Endothelial cell of umbilical vein (primary cell): ENCODE data around the gene SLC6A19. TPM values are rescaled to one million over a fixed set of nuclear protein-coding genes. Genes with fewer than 3 reads are reported as not detected.

Experiments used
- BruUV-seq: library from RNA; stranded (reverse); fragments of 400-500 nt; replicated peaks from 2 replicates; lab custom pipeline; 2021; lab: Mats Ljungman, UMichigan
- CTCF ChIA-PET: fragments of 300-600, 350-600 bp; sonication (Branson Sonifier 250); formaldehyde crosslinking; loops from one replicate; lab custom pipeline; 2021; ENCODE audit warnings: antibody characterized with exemption, inconsistent platforms; lab: Charles Lee
- POLR2A ChIA-PET: fragments of 300-600, 350-600 bp; sonication (Branson Sonifier 250); formaldehyde crosslinking; loops from one replicate; lab custom pipeline; 2021; ENCODE audit warnings: antibody characterized with exemption, inconsistent platforms; lab: Charles Lee
- DNase-seq: peaks from one replicate; pipeline ENCODE4 v3.0.0-alpha.2; 2011; ENCODE audit warnings: low read depth, low spot score
- FAIRE-seq: peaks from 2 replicates; lab custom pipeline; 2011; peaks lifted over from hg19 to GRCh38; lab: Jason Lieb, UNC
- H2AFZ ChIP-seq: 2 replicates; pipeline ENCODE4 v1.6.0; 2012; ENCODE audit warnings: low read depth, low read length, control low read depth, inconsistent platforms
- H3K27ac ChIP-seq: 2 replicates; pipeline ENCODE4 v1.5.1; 2011; ENCODE audit warnings: low read depth, mild to moderate bottlenecking, control low read depth, low read length, moderate library complexity; ENCODE audit not compliant: insufficient read depth
- H3K27me3 ChIP-seq, 2 experiments: 2 replicates each; pipeline versions ENCODE4 v1.6.0 to v1.6.1; 2011; ENCODE audit warnings: low read length in 2 of 2, mixed read lengths in 1 of 2; ENCODE audit not compliant: control insufficient read depth in 2 of 2, insufficient read depth in 2 of 2
- H3K36me3 ChIP-seq, 2 experiments: 2 replicates in 1 of 2; 3 replicates in 1 of 2; pipeline ENCODE4 v1.5.1; 2011; ENCODE audit warnings: low read length in 2 of 2, mild to moderate bottlenecking in 1 of 2, moderate library complexity in 1 of 2; ENCODE audit not compliant: control insufficient read depth in 2 of 2, insufficient read depth in 2 of 2; ENCODE audit errors: extremely low read depth in 1 of 2
- H3K4me1 ChIP-seq: 3 replicates; pipeline ENCODE4 v1.5.1; 2011; ENCODE audit warnings: mild to moderate bottlenecking, low read length; ENCODE audit not compliant: control insufficient read depth, insufficient read depth; ENCODE audit errors: extremely low read depth
- H3K4me2 ChIP-seq: 2 replicates; pipeline ENCODE4 v1.6.1; 2011; ENCODE audit warnings: low read length, control low read depth, mixed read lengths; ENCODE audit not compliant: insufficient read depth
- H3K4me3 ChIP-seq, 3 experiments: fragments of 200-600 bp in 1 of 3; sonication (generic), shearing (Covaris generic) in 1 of 3; replicated peaks in 1 of 3; 2 replicates each; pipeline ENCODE4 v1.5.1; 2011 to 2016; ENCODE audit warnings: control low read depth in 3 of 3, low read length in 3 of 3, mild to moderate bottlenecking in 2 of 3, inconsistent platforms in 1 of 3, low read depth in 1 of 3, moderate library complexity in 1 of 3; ENCODE audit not compliant: insufficient read depth in 1 of 3
- H3K79me2 ChIP-seq: 2 replicates; pipeline ENCODE4 v1.6.0; 2012; ENCODE audit warnings: low read length, inconsistent platforms; ENCODE audit not compliant: control insufficient read depth, insufficient read depth
- H3K9ac ChIP-seq: replicated peaks from 2 replicates; pipeline ENCODE3; 2011; ENCODE audit warnings: low read length, control low read depth; ENCODE audit not compliant: insufficient read depth; ENCODE audit errors: extremely low read depth
- H3K9me1 ChIP-seq: replicated peaks from 3 replicates; pipeline ENCODE4 v1.6.0; 2011; ENCODE audit warnings: mild to moderate bottlenecking, low read length; ENCODE audit not compliant: control insufficient read depth, insufficient read depth; ENCODE audit errors: extremely low read depth
- H3K9me3 ChIP-seq: replicated peaks from 2 replicates; pipeline ENCODE4 v1.5.1; 2012; ENCODE audit warnings: low read length, inconsistent platforms; ENCODE audit not compliant: control insufficient read depth, insufficient read depth
- H4K20me1 ChIP-seq: replicated peaks from 2 replicates; pipeline ENCODE3; 2011; ENCODE audit warnings: mild to moderate bottlenecking, low read length; ENCODE audit not compliant: control insufficient read depth, insufficient read depth; ENCODE audit errors: extremely low read depth
- FOS ChIP-seq: IDR thresholded peaks from 2 replicates; pipeline ENCODE4 v1.6.1; 2011; ENCODE audit warnings: mild to moderate bottlenecking, low read length, moderate library complexity, borderline replicate concordance; ENCODE audit not compliant: insufficient read depth
- JUN ChIP-seq: IDR thresholded peaks from 2 replicates; pipeline ENCODE4 v1.6.1; 2011; ENCODE audit warnings: borderline replicate concordance, low read depth; ENCODE audit not compliant: insufficient read length, insufficient read depth
- MYC ChIP-seq: IDR thresholded peaks from one replicate; pipeline ENCODE4 v1.6.1; 2011; ENCODE audit warnings: mild to moderate bottlenecking, low read depth, low read length
- POLR2A ChIP-seq: IDR thresholded peaks from 2 replicates; pipeline ENCODE4 v1.6.1; 2012; ENCODE audit warnings: low read depth, mild to moderate bottlenecking, control low read depth, low read length
- POLR2AphosphoS5 ChIP-seq: IDR thresholded peaks from 2 replicates; pipeline ENCODE4 v1.6.1; 2012; ENCODE audit warnings: low read depth, mild to moderate bottlenecking, control low read depth, low read length, moderate library complexity; ENCODE audit not compliant: insufficient read depth
- dilution Hi-C: fragments of 300-500 bp; cut with MboI; formaldehyde crosslinking; loops from one replicate; pipeline ENCODE4 v1.15.0; 2019; ENCODE audit warnings: low sequenced_read_pairs; ENCODE audit not compliant: extremely low pct_ligation_motif_present
- intact Hi-C: fragments of 100-400 bp; cut with micrococcal nuclease; formaldehyde crosslinking; loops from one replicate; pipeline ENCODE4 v1.10.0; 2022
- polyA plus RNA-seq, 4 experiments: library from polyadenylated mRNA; depleted of rRNA in 3 of 4; stranded (reverse) in 3 of 4; unstranded in 1 of 4; fragments of >200 nt; gene quantifications; 2 replicates each; pipeline versions ENCODE4 v1.2.1 to v1.2.3, GENCODE V29; 2011 to 2012; ENCODE audit warnings: missing spikeins in 1 of 4
- total RNA-seq: library from RNA; stranded (reverse); gene quantifications from 2 replicates; pipeline ENCODE4 v1.2.3, GENCODE V29; 2021
- TF ChIP-seq, protein P1 (sequence below): IDR thresholded peaks from 2 replicates; pipeline ENCODE4 v1.6.1; 2011; ENCODE audit not compliant: insufficient read depth, insufficient read length

The SLC6A19 gene
- total and polyA plus RNA-seq, 2 donors (not counting 3 experiments of a cell fraction or from before 2014, with no cell fraction given), result not detected

DNA sequence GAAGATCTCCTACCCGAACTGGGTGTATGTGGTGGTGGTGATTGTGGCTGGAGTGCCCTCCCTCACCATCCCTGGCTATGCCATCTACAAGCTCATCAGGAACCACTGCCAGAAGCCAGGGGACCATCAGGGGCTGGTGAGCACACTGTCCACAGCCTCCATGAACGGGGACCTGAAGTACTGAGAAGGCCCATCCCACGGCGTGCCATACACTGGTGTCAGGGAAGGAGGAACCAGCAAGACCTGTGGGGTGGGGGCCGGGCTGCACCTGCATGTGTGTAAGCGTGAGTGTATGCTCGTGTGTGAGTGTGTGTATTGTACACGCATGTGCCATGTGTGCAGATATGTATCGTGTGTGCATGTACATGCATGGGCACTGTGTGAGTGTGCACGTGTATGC lies 20.3 kb downstream of the SLC6A19 start:
- Histone ChIP-seq H3K9me1 (no peaks in the 10 kb centered on the region), H4K20me1 (no peaks in the 10 kb centered on the region), H3K4me2 (no peak overlapping the region), H3K79me2 (no peaks in the 10 kb centered on the region), H3K4me3 (no peak overlapping the region), H3K27ac (no peak overlapping the region), H3K36me3 (no peaks in the 10 kb centered on the region), H3K27me3 (no peaks in the 10 kb centered on the region), H3K9ac (no peak overlapping the region), H2AFZ (no peak overlapping the region), H3K9me3 (no peaks in the 10 kb centered on the region), H3K4me1 (no peaks in the 10 kb centered on the region)
- DNase-seq (no peak), FAIRE-seq (no peak)
- POLR2A ChIA-PET, result no interaction called here
- TF ChIP-seq JUN, result no peak
- no peak for TF ChIP-seq FOS
- no peak for TF ChIP-seq POLR2AphosphoS5
- no peak for TF ChIP-seq MYC
- TF ChIP-seq, protein P1, sequence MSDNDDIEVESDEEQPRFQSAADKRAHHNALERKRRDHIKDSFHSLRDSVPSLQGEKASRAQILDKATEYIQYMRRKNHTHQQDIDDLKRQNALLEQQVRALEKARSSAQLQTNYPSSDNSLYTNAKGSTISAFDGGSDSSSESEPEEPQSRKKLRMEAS, result no peak
- no peak for TF ChIP-seq POLR2A
- dilution Hi-C loops, result no loop called here
- intact Hi-C loops, result no loop called here
- BruUV-seq, result no TSS peak
- CTCF ChIA-PET, result no interaction called here

DNA sequence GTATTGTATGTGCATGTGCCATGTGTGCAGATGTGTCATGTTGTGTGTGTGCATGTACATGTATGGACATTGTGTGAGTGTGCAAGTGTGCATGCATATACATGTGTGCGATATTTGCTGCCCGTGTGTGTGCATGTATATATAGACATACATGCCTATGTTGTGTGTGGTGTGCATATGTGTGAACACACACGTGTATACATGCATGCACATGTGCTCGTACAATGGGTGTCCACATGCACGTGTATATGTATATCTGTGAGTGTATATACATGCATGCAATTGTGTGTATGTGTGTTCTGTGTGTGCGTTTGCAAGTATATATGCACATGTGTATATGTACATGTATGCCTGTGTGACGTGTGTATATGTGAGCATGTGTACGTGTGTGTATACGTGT lies 20.8 kb downstream of the SLC6A19 start:
- POLR2A ChIA-PET, result no interaction called here
- H4K20me1 ChIP-seq, result no peaks in the 10 kb centered on the region
- no peaks in the 10 kb centered on the region for H3K27me3 ChIP-seq
- CTCF ChIA-PET, result no interaction called here
- H2AFZ ChIP-seq, result no peak overlapping the region
- no peak for TF ChIP-seq JUN
- dilution Hi-C loops (no loop called here), intact Hi-C loops (no loop called here)
- no peak overlapping the region for H3K9ac ChIP-seq
- H3K79me2 ChIP-seq, result no peaks in the 10 kb centered on the region
- no peak overlapping the region for H3K4me3 ChIP-seq
- H3K4me2 ChIP-seq, result no peak overlapping the region
- no peak overlapping the region for H3K27ac ChIP-seq
- H3K4me1 ChIP-seq, result no peaks in the 10 kb centered on the region
- H3K36me3 ChIP-seq, result no peaks in the 10 kb centered on the region
- no peaks in the 10 kb centered on the region for H3K9me1 ChIP-seq
- no peak for DNase-seq
- H3K9me3 ChIP-seq, result no peaks in the 10 kb centered on the region
- BruUV-seq, result no TSS peak
- FAIRE-seq, result no peak
